Erythroblast (primary cell): ENCODE measurements around the gene LRFN5.

ENCODE experiments used
- GATA1 ChIP-seq: IDR thresholded peaks from 2 replicates; pipeline ENCODE4 v1.6.1; 2011; ENCODE audit warnings: low read depth, mild to moderate bottlenecking, control low read depth, low read length, moderate library complexity
- POLR2A ChIP-seq: IDR thresholded peaks from 2 replicates; pipeline ENCODE4 v1.6.1; 2011; ENCODE audit warnings: mild to moderate bottlenecking, low read length

GRCh38 chr14:41629876-41630275 lies 23.2 kb downstream of the LRFN5 start:
- TF ChIP-seq POLR2A: no peak
- TF ChIP-seq GATA1: no peak
